Body of pancreas (tissue), 4 donors: ENCODE data around the gene MAP4K4.

Experiments used
- POLR2A ChIP-seq, 3 donors: fragments of 450-650 bp; IDR thresholded peaks; one replicate each; pipeline ENCODE4 v1.6.1; 2016; ENCODE audit warnings: antibody characterized with exemption in 3 of 3, mild to moderate bottlenecking in 2 of 3
- TF ChIP-seq, protein P1 (sequence below), 7 experiments: fragments of 450-650 bp in 4 of 7; fragments of 200-600 bp in 3 of 7; sonication (generic) in 3 of 7; IDR thresholded peaks; one replicate each; pipeline ENCODE4 v1.5.1; 2016 to 2019; ENCODE audit warnings: antibody characterized with exemption in 7 of 7

DNA sequence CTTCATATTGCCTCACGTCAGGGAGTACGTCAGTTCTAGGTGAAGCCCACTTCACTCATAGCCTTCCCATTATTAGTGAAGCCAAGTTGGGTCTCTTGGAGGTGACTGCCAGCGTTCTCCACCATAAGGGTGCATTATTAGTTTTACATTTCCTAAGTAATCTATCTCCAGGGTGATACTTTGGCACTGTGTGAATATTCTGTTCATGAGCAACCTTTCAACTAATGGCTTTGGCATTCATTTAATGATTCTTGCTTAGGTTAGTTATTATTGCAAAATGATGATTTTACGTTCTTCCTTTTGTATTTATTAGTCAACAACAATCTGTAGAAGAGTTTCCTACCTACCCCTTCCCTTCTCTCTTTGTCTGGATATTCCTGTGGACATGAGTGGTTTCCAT is 97.5 kb downstream of the MAP4K4 start:
- TF ChIP-seq, protein P1, sequence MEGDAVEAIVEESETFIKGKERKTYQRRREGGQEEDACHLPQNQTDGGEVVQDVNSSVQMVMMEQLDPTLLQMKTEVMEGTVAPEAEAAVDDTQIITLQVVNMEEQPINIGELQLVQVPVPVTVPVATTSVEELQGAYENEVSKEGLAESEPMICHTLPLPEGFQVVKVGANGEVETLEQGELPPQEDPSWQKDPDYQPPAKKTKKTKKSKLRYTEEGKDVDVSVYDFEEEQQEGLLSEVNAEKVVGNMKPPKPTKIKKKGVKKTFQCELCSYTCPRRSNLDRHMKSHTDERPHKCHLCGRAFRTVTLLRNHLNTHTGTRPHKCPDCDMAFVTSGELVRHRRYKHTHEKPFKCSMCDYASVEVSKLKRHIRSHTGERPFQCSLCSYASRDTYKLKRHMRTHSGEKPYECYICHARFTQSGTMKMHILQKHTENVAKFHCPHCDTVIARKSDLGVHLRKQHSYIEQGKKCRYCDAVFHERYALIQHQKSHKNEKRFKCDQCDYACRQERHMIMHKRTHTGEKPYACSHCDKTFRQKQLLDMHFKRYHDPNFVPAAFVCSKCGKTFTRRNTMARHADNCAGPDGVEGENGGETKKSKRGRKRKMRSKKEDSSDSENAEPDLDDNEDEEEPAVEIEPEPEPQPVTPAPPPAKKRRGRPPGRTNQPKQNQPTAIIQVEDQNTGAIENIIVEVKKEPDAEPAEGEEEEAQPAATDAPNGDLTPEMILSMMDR (IDR thresholded peaks at IDR 0.05) = no peak
- no peak for TF ChIP-seq POLR2A (IDR thresholded peaks at IDR 0.05)
